ENCODE data around the gene RUFY3. TPM values are rescaled to one million over a fixed set of nuclear protein-coding genes. Genes with fewer than 3 reads are reported as not detected.

Gene RUFY3
- total and polyA plus RNA-seq, 2 experiments from 2014 or later: 18.3 to 29.2 TPM

DNA sequence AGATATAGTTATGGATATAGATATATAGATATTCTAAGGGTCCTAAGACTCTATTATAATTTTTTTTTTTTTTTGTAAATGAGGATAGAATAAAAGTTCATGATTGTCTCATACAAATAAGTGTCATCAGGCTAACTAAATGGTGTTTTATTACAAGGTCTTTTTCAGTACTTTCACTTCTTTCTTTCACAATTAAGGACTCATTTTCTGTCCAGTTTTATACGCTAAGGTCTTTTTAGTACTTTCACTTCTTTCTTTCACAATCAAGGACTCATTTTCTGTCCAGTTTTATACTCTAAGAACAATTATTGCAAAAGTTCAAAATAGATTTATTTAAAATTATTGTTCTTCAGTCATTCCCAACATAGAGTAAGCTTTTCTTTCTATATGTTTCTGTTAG, 32.7 kb downstream of the RUFY3 start:
- no peak for TF ChIP-seq POLR2AphosphoS5 (IDR thresholded peaks at IDR 0.05; ENCODE audit: low read depth)
- no peak for TF ChIP-seq JUNB (IDR thresholded peaks at IDR 0.05; ENCODE audit: unreplicated experiment)
- TF ChIP-seq ZNF331 (CRISPR knock-in tag; IDR thresholded peaks at IDR 0.05; ENCODE audit: low read depth): no peak
- no peak for TF ChIP-seq EZH2phosphoT487 (IDR thresholded peaks at IDR 0.05; ENCODE audit: unreplicated experiment)
- TF ChIP-seq STAT1 (IDR thresholded peaks at IDR 0.05; ENCODE audit: unreplicated experiment): no peak
- no peak for TF ChIP-seq ZNF114 (CRISPR knock-in tag; IDR thresholded peaks at IDR 0.05)
- TF ChIP-seq, protein P1, sequence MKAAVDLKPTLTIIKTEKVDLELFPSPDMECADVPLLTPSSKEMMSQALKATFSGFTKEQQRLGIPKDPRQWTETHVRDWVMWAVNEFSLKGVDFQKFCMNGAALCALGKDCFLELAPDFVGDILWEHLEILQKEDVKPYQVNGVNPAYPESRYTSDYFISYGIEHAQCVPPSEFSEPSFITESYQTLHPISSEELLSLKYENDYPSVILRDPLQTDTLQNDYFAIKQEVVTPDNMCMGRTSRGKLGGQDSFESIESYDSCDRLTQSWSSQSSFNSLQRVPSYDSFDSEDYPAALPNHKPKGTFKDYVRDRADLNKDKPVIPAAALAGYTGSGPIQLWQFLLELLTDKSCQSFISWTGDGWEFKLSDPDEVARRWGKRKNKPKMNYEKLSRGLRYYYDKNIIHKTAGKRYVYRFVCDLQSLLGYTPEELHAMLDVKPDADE (IDR thresholded peaks at IDR 0.05): no peak
- TF ChIP-seq NANOG (IDR thresholded peaks at IDR 0.05; ENCODE audit: borderline replicate concordance): no peak
- TF ChIP-seq, protein P2, sequence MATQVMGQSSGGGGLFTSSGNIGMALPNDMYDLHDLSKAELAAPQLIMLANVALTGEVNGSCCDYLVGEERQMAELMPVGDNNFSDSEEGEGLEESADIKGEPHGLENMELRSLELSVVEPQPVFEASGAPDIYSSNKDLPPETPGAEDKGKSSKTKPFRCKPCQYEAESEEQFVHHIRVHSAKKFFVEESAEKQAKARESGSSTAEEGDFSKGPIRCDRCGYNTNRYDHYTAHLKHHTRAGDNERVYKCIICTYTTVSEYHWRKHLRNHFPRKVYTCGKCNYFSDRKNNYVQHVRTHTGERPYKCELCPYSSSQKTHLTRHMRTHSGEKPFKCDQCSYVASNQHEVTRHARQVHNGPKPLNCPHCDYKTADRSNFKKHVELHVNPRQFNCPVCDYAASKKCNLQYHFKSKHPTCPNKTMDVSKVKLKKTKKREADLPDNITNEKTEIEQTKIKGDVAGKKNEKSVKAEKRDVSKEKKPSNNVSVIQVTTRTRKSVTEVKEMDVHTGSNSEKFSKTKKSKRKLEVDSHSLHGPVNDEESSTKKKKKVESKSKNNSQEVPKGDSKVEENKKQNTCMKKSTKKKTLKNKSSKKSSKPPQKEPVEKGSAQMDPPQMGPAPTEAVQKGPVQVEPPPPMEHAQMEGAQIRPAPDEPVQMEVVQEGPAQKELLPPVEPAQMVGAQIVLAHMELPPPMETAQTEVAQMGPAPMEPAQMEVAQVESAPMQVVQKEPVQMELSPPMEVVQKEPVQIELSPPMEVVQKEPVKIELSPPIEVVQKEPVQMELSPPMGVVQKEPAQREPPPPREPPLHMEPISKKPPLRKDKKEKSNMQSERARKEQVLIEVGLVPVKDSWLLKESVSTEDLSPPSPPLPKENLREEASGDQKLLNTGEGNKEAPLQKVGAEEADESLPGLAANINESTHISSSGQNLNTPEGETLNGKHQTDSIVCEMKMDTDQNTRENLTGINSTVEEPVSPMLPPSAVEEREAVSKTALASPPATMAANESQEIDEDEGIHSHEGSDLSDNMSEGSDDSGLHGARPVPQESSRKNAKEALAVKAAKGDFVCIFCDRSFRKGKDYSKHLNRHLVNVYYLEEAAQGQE (IDR thresholded peaks at IDR 0.05; ENCODE audit: unreplicated experiment): no peak
- TF ChIP-seq EZH2 (IDR thresholded peaks at IDR 0.05; ENCODE audit: low read depth, unreplicated experiment): no peak
- TF ChIP-seq, protein P3, sequence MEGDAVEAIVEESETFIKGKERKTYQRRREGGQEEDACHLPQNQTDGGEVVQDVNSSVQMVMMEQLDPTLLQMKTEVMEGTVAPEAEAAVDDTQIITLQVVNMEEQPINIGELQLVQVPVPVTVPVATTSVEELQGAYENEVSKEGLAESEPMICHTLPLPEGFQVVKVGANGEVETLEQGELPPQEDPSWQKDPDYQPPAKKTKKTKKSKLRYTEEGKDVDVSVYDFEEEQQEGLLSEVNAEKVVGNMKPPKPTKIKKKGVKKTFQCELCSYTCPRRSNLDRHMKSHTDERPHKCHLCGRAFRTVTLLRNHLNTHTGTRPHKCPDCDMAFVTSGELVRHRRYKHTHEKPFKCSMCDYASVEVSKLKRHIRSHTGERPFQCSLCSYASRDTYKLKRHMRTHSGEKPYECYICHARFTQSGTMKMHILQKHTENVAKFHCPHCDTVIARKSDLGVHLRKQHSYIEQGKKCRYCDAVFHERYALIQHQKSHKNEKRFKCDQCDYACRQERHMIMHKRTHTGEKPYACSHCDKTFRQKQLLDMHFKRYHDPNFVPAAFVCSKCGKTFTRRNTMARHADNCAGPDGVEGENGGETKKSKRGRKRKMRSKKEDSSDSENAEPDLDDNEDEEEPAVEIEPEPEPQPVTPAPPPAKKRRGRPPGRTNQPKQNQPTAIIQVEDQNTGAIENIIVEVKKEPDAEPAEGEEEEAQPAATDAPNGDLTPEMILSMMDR (conservative IDR thresholded peaks at IDR 0.05; ENCODE audit: low read depth in 2 of 2): no peak
- TF ChIP-seq, protein P4, sequence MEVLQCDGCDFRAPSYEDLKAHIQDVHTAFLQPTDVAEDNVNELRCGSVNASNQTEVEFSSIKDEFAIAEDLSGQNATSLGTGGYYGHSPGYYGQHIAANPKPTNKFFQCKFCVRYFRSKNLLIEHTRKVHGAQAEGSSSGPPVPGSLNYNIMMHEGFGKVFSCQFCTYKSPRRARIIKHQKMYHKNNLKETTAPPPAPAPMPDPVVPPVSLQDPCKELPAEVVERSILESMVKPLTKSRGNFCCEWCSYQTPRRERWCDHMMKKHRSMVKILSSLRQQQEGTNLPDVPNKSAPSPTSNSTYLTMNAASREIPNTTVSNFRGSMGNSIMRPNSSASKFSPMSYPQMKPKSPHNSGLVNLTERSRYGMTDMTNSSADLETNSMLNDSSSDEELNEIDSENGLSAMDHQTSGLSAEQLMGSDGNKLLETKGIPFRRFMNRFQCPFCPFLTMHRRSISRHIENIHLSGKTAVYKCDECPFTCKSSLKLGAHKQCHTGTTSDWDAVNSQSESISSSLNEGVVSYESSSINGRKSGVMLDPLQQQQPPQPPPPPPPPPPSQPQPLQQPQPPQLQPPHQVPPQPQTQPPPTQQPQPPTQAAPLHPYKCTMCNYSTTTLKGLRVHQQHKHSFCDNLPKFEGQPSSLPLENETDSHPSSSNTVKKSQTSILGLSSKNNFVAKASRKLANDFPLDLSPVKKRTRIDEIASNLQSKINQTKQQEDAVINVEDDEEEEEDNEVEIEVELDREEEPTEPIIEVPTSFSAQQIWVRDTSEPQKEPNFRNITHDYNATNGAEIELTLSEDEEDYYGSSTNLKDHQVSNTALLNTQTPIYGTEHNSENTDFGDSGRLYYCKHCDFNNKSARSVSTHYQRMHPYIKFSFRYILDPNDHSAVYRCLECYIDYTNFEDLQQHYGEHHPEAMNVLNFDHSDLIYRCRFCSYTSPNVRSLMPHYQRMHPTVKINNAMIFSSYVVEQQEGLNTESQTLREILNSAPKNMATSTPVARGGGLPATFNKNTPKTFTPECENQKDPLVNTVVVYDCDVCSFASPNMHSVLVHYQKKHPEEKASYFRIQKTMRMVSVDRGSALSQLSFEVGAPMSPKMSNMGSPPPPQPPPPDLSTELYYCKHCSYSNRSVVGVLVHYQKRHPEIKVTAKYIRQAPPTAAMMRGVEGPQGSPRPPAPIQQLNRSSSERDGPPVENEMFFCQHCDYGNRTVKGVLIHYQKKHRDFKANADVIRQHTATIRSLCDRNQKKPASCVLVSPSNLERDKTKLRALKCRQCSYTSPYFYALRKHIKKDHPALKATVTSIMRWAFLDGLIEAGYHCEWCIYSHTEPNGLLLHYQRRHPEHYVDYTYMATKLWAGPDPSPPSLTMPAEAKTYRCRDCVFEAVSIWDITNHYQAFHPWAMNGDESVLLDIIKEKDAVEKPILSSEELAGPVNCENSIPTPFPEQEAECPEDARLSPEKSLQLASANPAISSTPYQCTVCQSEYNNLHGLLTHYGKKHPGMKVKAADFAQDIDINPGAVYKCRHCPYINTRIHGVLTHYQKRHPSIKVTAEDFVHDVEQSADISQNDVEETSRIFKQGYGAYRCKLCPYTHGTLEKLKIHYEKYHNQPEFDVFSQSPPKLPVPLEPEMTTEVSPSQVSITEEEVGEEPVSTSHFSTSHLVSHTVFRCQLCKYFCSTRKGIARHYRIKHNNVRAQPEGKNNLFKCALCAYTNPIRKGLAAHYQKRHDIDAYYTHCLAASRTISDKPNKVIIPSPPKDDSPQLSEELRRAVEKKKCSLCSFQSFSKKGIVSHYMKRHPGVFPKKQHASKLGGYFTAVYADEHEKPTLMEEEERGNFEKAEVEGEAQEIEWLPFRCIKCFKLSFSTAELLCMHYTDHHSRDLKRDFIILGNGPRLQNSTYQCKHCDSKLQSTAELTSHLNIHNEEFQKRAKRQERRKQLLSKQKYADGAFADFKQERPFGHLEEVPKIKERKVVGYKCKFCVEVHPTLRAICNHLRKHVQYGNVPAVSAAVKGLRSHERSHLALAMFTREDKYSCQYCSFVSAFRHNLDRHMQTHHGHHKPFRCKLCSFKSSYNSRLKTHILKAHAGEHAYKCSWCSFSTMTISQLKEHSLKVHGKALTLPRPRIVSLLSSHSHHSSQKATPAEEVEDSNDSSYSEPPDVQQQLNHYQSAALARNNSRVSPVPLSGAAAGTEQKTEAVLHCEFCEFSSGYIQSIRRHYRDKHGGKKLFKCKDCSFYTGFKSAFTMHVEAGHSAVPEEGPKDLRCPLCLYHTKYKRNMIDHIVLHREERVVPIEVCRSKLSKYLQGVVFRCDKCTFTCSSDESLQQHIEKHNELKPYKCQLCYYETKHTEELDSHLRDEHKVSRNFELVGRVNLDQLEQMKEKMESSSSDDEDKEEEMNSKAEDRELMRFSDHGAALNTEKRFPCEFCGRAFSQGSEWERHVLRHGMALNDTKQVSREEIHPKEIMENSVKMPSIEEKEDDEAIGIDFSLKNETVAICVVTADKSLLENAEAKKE (CRISPR knock-in tag; IDR thresholded peaks at IDR 0.05): no peak
- TF ChIP-seq CREB1 (CRISPR knock-in tag; IDR thresholded peaks at IDR 0.05; ENCODE audit: low read depth): no peak
- peaks cover 3% of the 10 kb centered on the region; the same call in 1 of the 2 replicates for H3K79me2 ChIP-seq (replicated peaks; ENCODE audit: insufficient read depth)
- H3K36me3 Mint-ChIP-seq (ENCODE audit: low read depth): no peaks in the 10 kb centered on the region

More for the DNA sequence above, 32.7 kb downstream of the RUFY3 start:
- Histone ChIP-seq H3K27me3 (ENCODE audit: insufficient read depth) (no peaks in the 10 kb centered on the region), H3K9me2 (ENCODE audit: insufficient read depth) (no peaks in the 10 kb centered on the region), H4K20me1 (replicated peaks; ENCODE audit: insufficient read depth) (no peaks in the 10 kb centered on the region; the same call in 1 of the 2 replicates), H2AFZ (no peak overlapping the region), H3K4me2 (no peak overlapping the region), H3F3A (replicated peaks; ENCODE audit: low read depth) (no peaks in the 10 kb centered on the region), H3K27ac (ENCODE audit: low read depth) (no peak overlapping the region), H3K4me3 (no peak overlapping the region), H3K36me3 (ENCODE audit: insufficient read depth) (no peaks in the 10 kb centered on the region), H3K4me1 (ENCODE audit: insufficient read depth) (no peaks in the 10 kb centered on the region)
- Mint-ChIP-seq H3K9me3 (no peaks in the 10 kb centered on the region), H3K27ac (no peak overlapping the region), H3K27me3 (ENCODE audit: insufficient read depth, low read depth, poor library complexity) (no peaks in the 10 kb centered on the region), H3K4me1 (no peaks in the 10 kb centered on the region), H3K4me3 (no peak overlapping the region)
- ATAC-seq: no peak
- no peak for DNase-seq (ENCODE audit: low spot score)

Data from GM23338 (cell line).